Activated T-cell treated with anti-CD3 and anti-CD28 coated beads, Interleukin-2, amount 50 U/mL, for 72 hours (primary cell): ENCODE data around the gene TREML4. TPM values are rescaled to one million over a fixed set of nuclear protein-coding genes. Genes with fewer than 3 reads are reported as not detected.

Experiments used
- ATAC-seq, 2 donors: fragments of 150-1000 bp; cut with Tn5 transposase; replicated peaks in 1 of 2; 2 replicates each; pipeline ENCODE4 v1.10.0; 2021; ENCODE audit warnings: moderate library complexity in 2 of 2, mild to moderate bottlenecking in 1 of 2
- DNase-seq, 2 donors: peaks; one replicate each; pipeline ENCODE4 v3.0.0; 2021 to 2022; ENCODE audit warnings: mixed read lengths in 1 of 2
- H3K27ac Mint-ChIP-seq: one replicate; pipeline ENCODE4 v1.8.0; 2022; ENCODE audit warnings: mild to moderate bottlenecking, moderate library complexity, mixed read lengths
- H3K27me3 Mint-ChIP-seq: one replicate; pipeline ENCODE4 v1.8.0; 2022; ENCODE audit warnings: low read depth, mixed read lengths
- H3K36me3 Mint-ChIP-seq, 2 donors: one replicate each; pipeline ENCODE4 v1.8.0; 2022; ENCODE audit warnings: mixed read lengths in 2 of 2, mild to moderate bottlenecking in 1 of 2; ENCODE audit not compliant: insufficient read depth in 2 of 2
- H3K4me1 Mint-ChIP-seq: one replicate; pipeline ENCODE4 v1.8.0; 2022; ENCODE audit warnings: low read depth, mixed read lengths
- H3K4me3 Mint-ChIP-seq, 2 donors: one replicate each; pipeline ENCODE4 v1.8.0; 2022; ENCODE audit warnings: mild to moderate bottlenecking in 2 of 2, mixed read lengths in 2 of 2, moderate library complexity in 2 of 2
- H3K9me3 Mint-ChIP-seq, 2 donors: one replicate each; pipeline ENCODE4 v1.8.0; 2022; ENCODE audit warnings: mixed read lengths in 2 of 2
- total RNA-seq, 2 donors: library from RNA; stranded (reverse); gene quantifications; one replicate each; pipeline ENCODE4 v1.2.3, GENCODE V29; 2022

TREML4 gene
- total RNA-seq, 2 donors from 2014 or later = not detected

DNA sequence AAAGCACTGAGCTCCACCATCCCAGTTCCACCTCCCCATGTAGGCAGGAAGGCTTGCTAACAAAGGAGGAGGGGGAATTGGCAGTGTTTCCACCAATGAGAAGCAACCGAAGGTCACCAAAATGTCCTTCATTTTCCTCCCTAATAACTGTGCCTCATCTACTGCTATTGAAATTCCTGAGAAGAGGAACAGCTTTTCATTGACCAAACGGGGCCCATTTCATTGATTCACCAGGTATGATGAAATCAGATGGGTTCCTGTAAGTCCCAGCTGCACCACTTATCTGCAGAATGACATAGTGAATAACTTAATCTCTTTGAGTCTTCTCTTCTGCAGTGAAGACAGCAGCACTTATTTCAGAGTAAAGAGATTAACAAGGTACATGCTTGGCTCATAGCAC is 41.0 kb downstream of the TREML4 start:
- Mint-ChIP-seq H3K4me3 (no peak overlapping the region), H3K36me3 (no peaks in the 10 kb centered on the region), H3K9me3 (no peaks in the 10 kb centered on the region), H3K4me1 (peaks cover 6% of the 10 kb centered on the region), H3K27me3 (no peaks in the 10 kb centered on the region), H3K27ac (no peak overlapping the region)
- ATAC-seq = no peak
- DNase-seq = no peak

DNA sequence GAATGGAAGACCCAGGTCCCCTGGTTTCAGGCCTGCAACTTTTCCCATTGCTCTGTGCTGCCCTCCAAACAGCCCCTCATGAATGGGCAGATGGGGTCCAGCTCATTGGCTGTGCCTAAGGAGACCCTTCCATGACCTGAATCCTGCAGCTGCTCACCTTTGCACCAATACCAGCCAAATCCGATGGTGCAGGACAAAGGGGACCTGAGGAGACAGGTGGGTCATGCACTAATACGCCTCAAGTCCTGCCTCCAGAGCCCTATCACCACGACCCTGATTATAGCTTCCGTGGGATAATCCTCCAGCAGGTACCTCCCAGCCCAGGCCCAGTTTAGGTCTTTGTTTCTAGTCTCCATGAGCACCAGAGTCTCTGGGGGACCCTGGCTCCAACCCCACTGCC is 41.6 kb downstream of the TREML4 start:
- Mint-ChIP-seq H3K4me1 (peaks cover 6% of the 10 kb centered on the region), H3K27me3 (no peaks in the 10 kb centered on the region), H3K27ac (no peak overlapping the region), H3K4me3 (no peak overlapping the region), H3K9me3 (no peaks in the 10 kb centered on the region), H3K36me3 (no peaks in the 10 kb centered on the region)
- DNase-seq = no peak
- no peak for ATAC-seq

DNA sequence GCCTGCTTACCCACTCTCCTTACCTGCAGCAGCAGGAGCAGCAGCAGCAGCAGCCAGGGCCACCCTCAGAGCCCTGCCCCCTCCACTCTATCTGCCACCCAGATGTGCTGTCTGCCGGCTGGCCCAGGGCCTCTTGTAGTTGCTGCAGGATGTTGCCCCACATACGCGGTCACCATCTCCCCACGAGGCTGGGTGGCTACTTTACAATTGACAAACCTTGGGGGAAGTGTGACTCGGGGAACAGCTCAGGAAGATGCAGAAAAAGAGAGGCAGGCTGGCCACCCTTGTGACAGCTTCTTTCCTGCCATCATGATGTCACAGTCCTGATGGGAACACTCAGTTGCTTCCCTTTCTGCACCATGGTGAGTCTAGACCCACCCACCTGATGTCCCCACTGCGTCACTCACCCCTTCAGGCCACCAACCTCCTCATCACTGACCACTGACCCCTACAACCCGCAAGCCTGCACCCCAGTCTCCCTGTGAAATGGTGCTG is 43.8 kb downstream of the TREML4 start:
- H3K27me3 Mint-ChIP-seq = no peaks in the 10 kb centered on the region
- no peak overlapping the region for H3K4me3 Mint-ChIP-seq
- no peaks in the 10 kb centered on the region for H3K9me3 Mint-ChIP-seq
- DNase-seq (peak in 1 of 2 donors; percentile 16), ATAC-seq (peak in 1 of 2 donors; percentile 70)
- no peaks in the 10 kb centered on the region for H3K36me3 Mint-ChIP-seq
- H3K27ac Mint-ChIP-seq = no peak overlapping the region
- peaks cover 6% of the 10 kb centered on the region for H3K4me1 Mint-ChIP-seq

- Mint-ChIP-seq H3K9me3 (no peaks in the 10 kb centered on the region), H3K36me3 (no peaks in the 10 kb centered on the region), H3K27me3 (no peaks in the 10 kb centered on the region), H3K4me3 (no peak overlapping the region), H3K4me1 (peaks cover 6% of the 10 kb centered on the region), H3K27ac (no peak overlapping the region)
- no peak for ATAC-seq
- no peak for DNase-seq
These were observed 44.6 kb downstream of the TREML4 start for GRCh38 chr6:41272591-41273240.

DNA sequence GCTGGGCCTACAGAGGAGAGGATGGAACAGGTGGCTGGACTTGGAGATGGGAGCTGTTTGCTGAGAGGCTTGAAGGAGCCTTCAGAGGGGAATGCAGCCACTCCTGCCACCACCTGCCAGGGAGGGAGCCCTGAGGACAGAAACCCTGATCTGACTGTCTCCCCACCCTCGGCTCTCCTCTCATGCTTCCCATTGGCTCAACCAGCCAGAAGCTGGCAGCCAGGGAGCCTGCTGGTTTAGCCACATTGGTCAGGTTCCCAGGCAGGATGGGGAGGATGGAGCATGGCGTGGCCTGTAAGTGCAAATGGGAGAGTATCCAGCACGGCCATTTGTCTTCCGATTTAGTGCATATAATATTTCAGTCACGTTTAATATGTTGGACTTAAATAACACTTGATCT is 45.6 kb downstream of the TREML4 start:
- ATAC-seq (no peak), DNase-seq (no peak)
- Mint-ChIP-seq H3K27me3 (no peaks in the 10 kb centered on the region), H3K36me3 (no peaks in the 10 kb centered on the region), H3K27ac (no peak overlapping the region), H3K4me1 (peaks cover 11% of the 10 kb centered on the region), H3K9me3 (no peaks in the 10 kb centered on the region), H3K4me3 (no peak overlapping the region)

DNA sequence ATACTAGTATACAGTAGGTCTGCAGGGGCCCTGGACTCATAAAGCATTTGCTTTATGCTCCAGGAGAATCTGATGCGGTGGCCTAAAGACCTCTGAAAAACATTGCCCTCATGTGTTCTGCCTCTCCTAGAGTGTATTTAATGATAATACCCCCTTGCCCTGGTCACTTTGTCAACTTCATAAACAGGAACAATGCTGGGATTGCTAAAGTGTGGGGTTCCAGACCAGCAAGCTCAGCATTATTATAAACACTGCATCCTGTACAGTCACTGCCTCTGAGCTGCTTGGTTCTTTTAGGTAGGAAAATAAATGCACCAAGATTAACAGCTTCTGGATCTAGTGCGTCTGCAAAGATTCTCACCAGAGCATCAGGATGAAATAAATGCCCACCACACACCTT is 46.1 kb downstream of the TREML4 start:
- H3K36me3 Mint-ChIP-seq = no peaks in the 10 kb centered on the region
- H3K27ac Mint-ChIP-seq = no peak overlapping the region
- no peak overlapping the region for H3K4me3 Mint-ChIP-seq
- no peak for DNase-seq
- peaks cover 16% of the 10 kb centered on the region for H3K4me1 Mint-ChIP-seq
- H3K27me3 Mint-ChIP-seq = no peaks in the 10 kb centered on the region
- H3K9me3 Mint-ChIP-seq = no peaks in the 10 kb centered on the region
- no peak for ATAC-seq

DNA sequence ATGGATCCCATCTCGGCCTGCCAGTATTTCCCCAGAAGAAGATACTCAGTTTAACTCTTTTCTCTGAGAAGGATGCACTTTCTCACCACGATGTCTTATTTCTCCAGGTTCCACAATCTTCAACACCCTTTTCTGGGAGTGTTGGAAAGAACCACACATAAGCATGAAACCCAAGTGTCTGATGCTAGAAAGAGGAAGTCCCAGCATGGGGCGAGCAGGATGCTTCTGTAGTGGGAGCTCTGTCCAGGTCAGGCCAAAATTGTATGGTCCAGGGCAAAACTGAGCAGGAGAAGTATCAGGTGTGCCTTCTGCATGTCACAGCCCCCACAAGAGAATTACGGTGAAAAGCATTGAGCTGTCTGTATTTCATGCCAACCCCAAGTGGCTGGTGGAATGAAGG is 47.3 kb downstream of the TREML4 start:
- Mint-ChIP-seq H3K9me3 (no peaks in the 10 kb centered on the region), H3K27ac (no peak overlapping the region), H3K4me1 (peaks cover 18% of the 10 kb centered on the region), H3K27me3 (no peaks in the 10 kb centered on the region), H3K4me3 (no peak overlapping the region), H3K36me3 (no peaks in the 10 kb centered on the region)
- DNase-seq (no peak), ATAC-seq (no peak)

DNA sequence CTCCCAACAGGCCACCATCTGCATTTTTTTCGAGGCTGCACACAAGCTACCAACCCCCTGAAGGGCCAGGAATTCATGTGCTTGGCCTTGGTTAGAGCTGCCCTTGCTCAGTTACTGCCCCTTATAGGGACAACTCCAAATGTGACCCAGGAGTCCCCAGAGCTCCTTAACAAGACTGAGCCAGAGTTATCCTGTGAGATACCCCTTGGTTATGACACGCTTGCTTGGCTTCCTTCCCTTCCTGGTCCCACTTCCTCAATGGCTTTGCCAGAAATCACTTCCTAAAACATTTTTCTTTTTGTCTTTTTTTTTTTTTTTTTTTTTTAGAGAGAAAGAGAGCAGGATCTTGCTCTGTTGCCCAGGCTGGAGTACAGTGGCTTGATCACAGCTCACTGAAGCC is 49.5 kb downstream of the TREML4 start:
- Mint-ChIP-seq H3K4me1 (peaks cover 12% of the 10 kb centered on the region), H3K27me3 (no peaks in the 10 kb centered on the region), H3K9me3 (no peaks in the 10 kb centered on the region), H3K4me3 (no peak overlapping the region), H3K36me3 (no peaks in the 10 kb centered on the region), H3K27ac (no peak overlapping the region)
- DNase-seq = no peak
- no peak for ATAC-seq

DNA sequence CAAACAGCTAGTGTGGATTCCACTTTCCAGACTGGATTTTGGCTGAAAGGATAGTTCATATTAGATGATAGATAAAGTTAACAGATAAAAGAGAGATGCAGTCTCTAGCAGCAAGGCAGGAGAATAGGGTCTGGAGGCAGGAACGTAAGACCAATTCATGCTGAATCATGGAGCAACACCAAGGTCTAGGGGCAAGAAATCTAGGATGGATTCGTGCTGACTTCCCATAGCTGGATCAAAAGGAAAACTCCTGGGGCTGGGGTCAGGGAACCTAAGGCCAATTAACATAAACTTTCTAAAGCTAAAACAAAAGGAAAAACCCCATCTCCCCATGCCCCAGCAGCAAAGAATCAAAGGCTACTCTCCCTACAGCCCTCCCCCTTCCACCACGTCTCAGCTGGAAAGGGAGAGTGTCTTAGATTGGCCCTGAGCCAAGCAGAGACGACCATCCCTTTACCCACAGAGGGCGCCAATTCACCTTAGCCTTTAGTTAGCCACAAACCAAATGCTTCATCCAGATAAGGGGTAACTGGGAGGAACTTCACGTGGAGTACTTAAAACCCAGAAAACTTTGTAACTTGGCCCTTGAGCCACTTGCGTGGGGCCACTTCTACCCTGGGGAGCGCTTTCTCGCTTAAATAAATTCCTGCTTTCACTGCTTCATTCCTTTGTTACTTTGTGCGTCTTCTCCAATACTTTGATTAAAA is 50.7 kb downstream of the TREML4 start:
- Mint-ChIP-seq H3K27me3 (no peaks in the 10 kb centered on the region), H3K9me3 (no peaks in the 10 kb centered on the region), H3K27ac (no peak overlapping the region), H3K36me3 (no peaks in the 10 kb centered on the region), H3K4me3 (no peak overlapping the region), H3K4me1 (peaks cover 12% of the 10 kb centered on the region)
- ATAC-seq = peak; percentile 73 to 77
- DNase-seq = peak; percentile 69

- DNase-seq (no peak), ATAC-seq (no peak)
- H3K4me1 Mint-ChIP-seq = peaks cover 12% of the 10 kb centered on the region
- no peaks in the 10 kb centered on the region for H3K27me3 Mint-ChIP-seq
- no peaks in the 10 kb centered on the region for H3K36me3 Mint-ChIP-seq
- no peak overlapping the region for H3K4me3 Mint-ChIP-seq
- H3K27ac Mint-ChIP-seq = no peak overlapping the region
- H3K9me3 Mint-ChIP-seq = no peaks in the 10 kb centered on the region
These were observed 52.4 kb downstream of the TREML4 start for GRCh38 chr6:41280381-41281057.

DNA sequence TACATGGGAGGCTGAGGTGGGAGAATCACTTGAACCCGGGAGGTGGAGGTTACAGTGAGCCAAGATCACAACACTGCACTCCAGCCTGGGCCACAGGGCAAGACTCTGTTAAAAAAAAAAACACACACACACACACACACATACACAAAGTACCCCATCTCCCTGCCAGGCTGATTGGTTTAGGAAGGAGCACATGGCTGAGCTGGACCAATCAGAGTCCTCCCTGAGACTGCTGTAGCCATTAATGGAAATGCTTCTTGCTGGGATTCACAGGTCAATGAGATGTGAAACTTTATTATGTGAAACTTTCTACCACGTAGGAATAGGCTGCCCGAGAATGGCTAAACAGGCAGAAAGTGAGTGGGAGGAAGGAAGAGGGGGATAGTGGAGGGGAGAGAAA is 55.5 kb downstream of the TREML4 start:
- H3K27ac Mint-ChIP-seq = no peak overlapping the region
- no peaks in the 10 kb centered on the region for H3K9me3 Mint-ChIP-seq
- peaks cover 28% of the 10 kb centered on the region for H3K4me1 Mint-ChIP-seq
- H3K4me3 Mint-ChIP-seq = no peak overlapping the region
- H3K36me3 Mint-ChIP-seq = no peaks in the 10 kb centered on the region
- H3K27me3 Mint-ChIP-seq = peaks cover 6% of the 10 kb centered on the region
- DNase-seq (no peak), ATAC-seq (no peak)

- no peak for ATAC-seq
- Mint-ChIP-seq H3K36me3 (no peaks in the 10 kb centered on the region), H3K4me1 (peaks cover 19% of the 10 kb centered on the region), H3K27me3 (peaks cover 6% of the 10 kb centered on the region), H3K9me3 (no peaks in the 10 kb centered on the region), H3K4me3 (no peak overlapping the region), H3K27ac (no peak overlapping the region)
- DNase-seq = no peak
These were observed 56.6 kb downstream of the TREML4 start for GRCh38 chr6:41284726-41285125.

DNA sequence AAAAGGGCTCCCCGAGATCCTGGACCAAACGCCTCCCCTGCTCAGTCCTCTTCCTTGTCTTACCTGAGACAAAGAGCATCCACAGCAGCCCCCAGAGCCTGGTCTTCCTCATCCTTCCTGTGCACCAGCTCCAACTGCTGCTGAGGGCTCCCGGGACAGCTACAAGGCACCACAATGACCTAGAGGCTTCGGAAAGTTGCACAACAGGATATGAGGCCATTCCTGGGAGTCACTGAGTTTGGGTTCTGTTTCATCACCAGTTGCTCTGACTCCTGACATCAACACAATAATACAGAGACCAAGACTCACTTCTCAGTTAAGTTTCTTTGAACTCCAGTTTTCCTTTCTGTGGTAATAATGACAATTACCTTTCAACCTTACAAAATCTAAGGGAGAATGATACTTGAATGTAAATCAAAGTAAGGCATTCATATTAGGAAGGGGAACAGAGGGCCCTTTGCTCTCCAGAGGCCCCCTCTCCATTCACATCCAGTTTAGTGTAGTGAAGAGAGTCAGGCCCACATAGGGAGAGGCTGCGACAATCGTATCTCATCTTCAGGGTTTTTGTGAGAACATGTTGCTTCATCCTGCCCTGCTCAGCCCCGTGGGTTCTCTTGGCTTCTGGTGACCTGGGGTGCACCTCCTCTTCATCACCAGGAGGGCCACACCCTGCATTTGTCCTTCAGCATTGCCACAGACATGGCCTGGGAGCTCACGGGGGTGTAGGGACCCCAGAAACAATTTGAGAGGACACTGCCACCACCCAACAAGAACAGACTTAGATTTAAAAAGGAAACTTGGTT is 58.6 kb downstream of the TREML4 start, which contains the start of gene TREM1:
TREM1 (minus strand) TSS at position 139 of the 803 bp plus-strand sequence; CDS start at position 112, 27 bp downstream.
- ATAC-seq (peak in 1 of 2 donors; percentile 67), DNase-seq (no peak)
- no peaks in the 10 kb centered on the region for H3K9me3 Mint-ChIP-seq
- H3K4me3 Mint-ChIP-seq = no peak within 1 kb of the TSS
- H3K27me3 Mint-ChIP-seq = peaks cover 6% of the 10 kb centered on the region
- H3K4me1 Mint-ChIP-seq = peaks cover 19% of the 10 kb centered on the region
- H3K27ac Mint-ChIP-seq = no peak within 1 kb of the TSS
- H3K36me3 Mint-ChIP-seq = no peaks in the 10 kb centered on the region
